Neural cell (in vitro differentiated cells): ENCODE results near the gene SPEG. TPM values are rescaled to one million over a fixed set of nuclear protein-coding genes. Genes with fewer than 3 reads are reported as not detected.

Experiments used
- H2AFZ ChIP-seq: fragments of 200-600, 300-800 bp; sonication (generic), shearing (Covaris generic); 2 replicates; pipeline ENCODE4 v1.6.0; 2014; ENCODE audit warnings: low read depth, mild to moderate bottlenecking, antibody characterized with exemption, low read length, moderate library complexity
- H3F3A ChIP-seq: fragments of 200-600 bp; shearing (Covaris generic); 2 replicates; pipeline ENCODE4 v1.6.1; 2016; ENCODE audit warnings: mild to moderate bottlenecking, moderate library complexity, mixed read lengths, antibody characterized with exemption, low read length; ENCODE audit not compliant: insufficient read depth, poor library complexity, severe bottlenecking
- H3K27ac ChIP-seq: fragments of 200-600, 300-800 bp; sonication (generic), shearing (Covaris generic); 2 replicates; pipeline ENCODE4 v1.5.1; 2014; ENCODE audit warnings: mild to moderate bottlenecking, low read length, moderate library complexity
- H3K27me3 ChIP-seq: fragments of 300-800, 200-600 bp; sonication (generic), shearing (Covaris generic); 2 replicates; pipeline ENCODE4 v1.6.0; 2014; ENCODE audit warnings: mild to moderate bottlenecking, low read depth, low read length, moderate library complexity; ENCODE audit not compliant: insufficient read depth
- H3K36me3 ChIP-seq: fragments of 300-800, 200-600 bp; sonication (generic), shearing (Covaris generic); 2 replicates; pipeline ENCODE4 v1.5.1; 2014; ENCODE audit warnings: mild to moderate bottlenecking, antibody characterized with exemption, low read length, moderate library complexity; ENCODE audit not compliant: insufficient read depth
- H3K4me2 ChIP-seq: fragments of 300-800, 200-600 bp; sonication (generic), shearing (Covaris generic); 2 replicates; pipeline ENCODE4 v1.6.0; 2014; ENCODE audit warnings: mild to moderate bottlenecking, low read length
- H3K4me3 ChIP-seq: fragments of 300-800, 200-600 bp; sonication (generic), shearing (Covaris generic); 2 replicates; pipeline ENCODE4 v1.5.1; 2014; ENCODE audit warnings: mild to moderate bottlenecking, low read length, moderate library complexity
- H3K79me2 ChIP-seq: fragments of 200-600 bp; shearing (Covaris generic); replicated peaks from 2 replicates; pipeline ENCODE4 v1.6.0; 2014; ENCODE audit warnings: mild to moderate bottlenecking, low read length, moderate library complexity; ENCODE audit not compliant: insufficient read depth
- H3K9ac ChIP-seq: fragments of 300-800, 200-600 bp; sonication (generic), shearing (Covaris generic); 2 replicates; pipeline ENCODE4 v1.6.1; 2016; ENCODE audit warnings: mild to moderate bottlenecking, low read length, mixed read lengths
- H3K9me2 ChIP-seq: fragments of 200-600 bp; shearing (Covaris generic); 2 replicates; pipeline ENCODE4 v1.6.1; 2016; ENCODE audit warnings: mild to moderate bottlenecking, low read length, mixed read lengths; ENCODE audit not compliant: insufficient read depth
- H3K9me3 ChIP-seq: fragments of 200-600, 300-800 bp; sonication (generic), shearing (Covaris generic); 2 replicates; pipeline ENCODE4 v1.6.1; 2016; ENCODE audit warnings: mild to moderate bottlenecking, mixed run types, low read length, moderate library complexity, mixed read lengths
- H4K20me1 ChIP-seq: fragments of 200-600 bp; shearing (Covaris generic); 2 replicates; pipeline ENCODE4 v1.6.1; 2016; ENCODE audit warnings: mild to moderate bottlenecking, mixed run types; ENCODE audit not compliant: insufficient read depth
- EP300 ChIP-seq: fragments of 450-650 bp; conservative IDR thresholded peaks from 2 replicates; pipeline ENCODE4 v1.6.1; 2014; ENCODE audit warnings: antibody characterized with exemption, mild to moderate bottlenecking, moderate library complexity; ENCODE audit not compliant: poor library complexity, severe bottlenecking
- EZH2 ChIP-seq: fragments of 200-600, 300-800 bp; shearing (Covaris generic), sonication (generic); IDR thresholded peaks from 2 replicates; pipeline ENCODE4 v1.6.1; 2014; ENCODE audit warnings: antibody characterized with exemption, low read length, borderline replicate concordance, mild to moderate bottlenecking; ENCODE audit not compliant: insufficient read depth, poor library complexity, severe bottlenecking
- MXI1 ChIP-seq: fragments of 450-650 bp; conservative IDR thresholded peaks from 2 replicates; pipeline ENCODE4 v1.6.1; 2014; ENCODE audit warnings: antibody characterized with exemption, mild to moderate bottlenecking; ENCODE audit not compliant: poor library complexity, severe bottlenecking
- POLR2AphosphoS5 ChIP-seq: IDR thresholded peaks from 2 replicates; pipeline ENCODE4 v1.6.1; 2012
- RAD21 ChIP-seq: fragments of 450-650 bp; conservative IDR thresholded peaks from 2 replicates; pipeline ENCODE4 v1.6.1; 2014; ENCODE audit warnings: antibody characterized with exemption, mild to moderate bottlenecking, moderate library complexity
- REST ChIP-seq: IDR thresholded peaks from 2 replicates; pipeline ENCODE4 v1.6.1; 2012; ENCODE audit warnings: borderline replicate concordance
- SMC3 ChIP-seq: fragments of 450-650 bp; conservative IDR thresholded peaks from 2 replicates; pipeline ENCODE4 v1.6.1; 2014; ENCODE audit warnings: antibody characterized with exemption, mild to moderate bottlenecking, moderate library complexity; ENCODE audit not compliant: poor library complexity
- TAF1 ChIP-seq: IDR thresholded peaks from 2 replicates; pipeline ENCODE4 v1.6.1; 2012; ENCODE audit warnings: low read depth
- polyA plus RNA-seq: library from polyadenylated mRNA; depleted of rRNA; stranded (reverse); fragments of >200 nt; gene quantifications from 2 replicates; pipeline ENCODE4 v1.2.3, GENCODE V29; 2014
- TF ChIP-seq, protein P1 (sequence below): fragments of 450-650 bp; IDR thresholded peaks from 2 replicates; pipeline ENCODE4 v1.5.1; 2014; ENCODE audit warnings: antibody characterized with exemption, mild to moderate bottlenecking, moderate library complexity; ENCODE audit not compliant: poor library complexity, severe bottlenecking

Gene SPEG
- polyA plus RNA-seq, 1 donor from 2014 or later: 58.3 TPM

GRCh38 chr2:219513787-219514186 is 79.1 kb downstream of the SPEG start:
- TF ChIP-seq REST (no peak), TAF1 (no peak), MXI1 (no peak), RAD21 (no peak), EP300 (no peak), EZH2 (no peak), SMC3 (no peak), POLR2AphosphoS5 (no peak)
- TF ChIP-seq, protein P1, sequence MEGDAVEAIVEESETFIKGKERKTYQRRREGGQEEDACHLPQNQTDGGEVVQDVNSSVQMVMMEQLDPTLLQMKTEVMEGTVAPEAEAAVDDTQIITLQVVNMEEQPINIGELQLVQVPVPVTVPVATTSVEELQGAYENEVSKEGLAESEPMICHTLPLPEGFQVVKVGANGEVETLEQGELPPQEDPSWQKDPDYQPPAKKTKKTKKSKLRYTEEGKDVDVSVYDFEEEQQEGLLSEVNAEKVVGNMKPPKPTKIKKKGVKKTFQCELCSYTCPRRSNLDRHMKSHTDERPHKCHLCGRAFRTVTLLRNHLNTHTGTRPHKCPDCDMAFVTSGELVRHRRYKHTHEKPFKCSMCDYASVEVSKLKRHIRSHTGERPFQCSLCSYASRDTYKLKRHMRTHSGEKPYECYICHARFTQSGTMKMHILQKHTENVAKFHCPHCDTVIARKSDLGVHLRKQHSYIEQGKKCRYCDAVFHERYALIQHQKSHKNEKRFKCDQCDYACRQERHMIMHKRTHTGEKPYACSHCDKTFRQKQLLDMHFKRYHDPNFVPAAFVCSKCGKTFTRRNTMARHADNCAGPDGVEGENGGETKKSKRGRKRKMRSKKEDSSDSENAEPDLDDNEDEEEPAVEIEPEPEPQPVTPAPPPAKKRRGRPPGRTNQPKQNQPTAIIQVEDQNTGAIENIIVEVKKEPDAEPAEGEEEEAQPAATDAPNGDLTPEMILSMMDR: no peak
- Histone ChIP-seq H3K27ac (peak overlapping the region; percentile 12), H3K79me2 (no peaks in the 10 kb centered on the region), H2AFZ (no peak overlapping the region), H3K9me2 (no peaks in the 10 kb centered on the region), H3K36me3 (no peaks in the 10 kb centered on the region), H4K20me1 (no peaks in the 10 kb centered on the region), H3K9me3 (no peaks in the 10 kb centered on the region), H3K4me2 (peak overlapping the region; percentile 73), H3K4me3 (peak overlapping the region; percentile 59), H3K27me3 (no peaks in the 10 kb centered on the region), H3F3A (no peaks in the 10 kb centered on the region), H3K9ac (peak overlapping the region; percentile 59)

DNA sequence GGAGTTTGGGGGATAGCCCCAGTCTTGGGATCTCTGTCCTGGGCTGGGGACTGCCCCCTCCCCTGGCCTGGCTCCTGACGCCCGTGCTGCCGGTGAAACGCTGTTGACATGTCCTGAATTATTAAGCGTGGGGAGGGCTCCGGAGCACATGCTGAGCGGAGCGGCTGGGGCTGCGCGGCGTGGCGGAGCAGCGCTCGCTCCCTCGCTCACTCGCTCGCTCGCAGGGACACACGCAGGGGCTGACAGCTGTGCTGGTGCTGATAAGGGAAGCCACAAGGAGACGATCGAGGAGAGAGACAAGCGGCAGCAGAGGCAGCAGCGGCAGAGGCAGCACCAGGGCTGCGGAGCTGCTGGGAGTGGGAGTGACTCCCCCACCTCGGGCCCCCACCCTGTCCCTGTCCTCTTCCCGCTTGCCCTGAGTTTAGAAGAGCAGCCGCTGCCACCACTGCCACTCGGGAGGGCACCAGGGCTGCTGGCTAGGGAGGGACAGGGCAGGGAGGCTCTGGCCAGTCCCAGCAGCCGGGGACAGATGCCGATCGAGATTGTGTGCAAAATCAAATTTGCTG is 79.6 kb downstream of the SPEG start, which contains the start of gene ASIC4:
Gene ASIC4 (plus strand): TSS at position 287 of the 566 bp plus-strand sequence. CDS start 243 bp downstream, at position 530.
- no peaks in the 10 kb centered on the region for H3K36me3 ChIP-seq
- no peaks in the 10 kb centered on the region for H4K20me1 ChIP-seq
- no peaks in the 10 kb centered on the region for H3F3A ChIP-seq
- peak within 1 kb of the TSS; percentile 12 for H3K27ac ChIP-seq
- TF ChIP-seq EP300 (peak; percentile 44), REST (no peak), RAD21 (peak; percentile 43), SMC3 (no peak), EZH2 (no peak), TAF1 (no peak), MXI1 (peak; percentile 56), POLR2AphosphoS5 (peak; percentile 43)
- TF ChIP-seq, protein P1: peak; percentile 38
- no peaks in the 10 kb centered on the region for H3K9me3 ChIP-seq
- no peak within 1 kb of the TSS for H2AFZ ChIP-seq
- no peaks in the 10 kb centered on the region for H3K27me3 ChIP-seq
- H3K9ac ChIP-seq: peak within 1 kb of the TSS; percentile 59
- peak within 1 kb of the TSS; percentile 73 for H3K4me2 ChIP-seq
- no peaks in the 10 kb centered on the region for H3K9me2 ChIP-seq
- peak within 1 kb of the TSS; percentile 59 for H3K4me3 ChIP-seq
- H3K79me2 ChIP-seq: no peaks in the 10 kb centered on the region
